ENCODE measurements around the gene CFAP20.

The CFAP20 gene

DNA sequence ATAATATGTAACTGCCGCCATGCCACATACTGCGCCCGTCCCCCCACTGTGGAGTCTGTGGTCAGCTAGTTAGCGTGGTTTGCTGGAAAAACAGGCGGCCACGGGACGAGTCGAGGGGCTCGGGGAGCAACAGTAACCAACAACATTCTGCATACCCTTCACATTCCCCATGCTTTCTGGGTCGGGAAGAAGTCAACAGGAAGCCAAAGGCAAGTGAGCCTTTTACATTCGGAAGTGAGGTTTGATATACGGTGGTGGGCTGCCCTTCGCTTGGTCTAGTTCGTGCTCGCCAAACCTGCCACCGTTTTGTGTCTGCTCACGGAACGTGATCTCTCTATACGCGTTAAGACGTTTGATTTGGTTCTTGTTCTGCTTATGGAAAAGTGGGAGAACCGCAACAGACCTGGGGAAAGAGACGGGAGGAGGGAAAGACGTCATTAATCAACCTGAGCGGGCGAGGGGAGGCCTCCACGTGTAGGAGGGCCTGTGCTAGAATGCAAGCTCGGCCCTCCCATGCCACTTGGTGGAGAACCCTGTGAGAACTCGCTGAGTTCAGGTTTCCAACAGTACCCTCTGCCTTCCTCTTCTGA is 28.9 kb upstream of the CFAP20 start:
- no peak overlapping the region for H3K27ac ChIP-seq
- DNase-seq (ENCODE audit: low spot score): no peak
- no peak overlapping the region for H3K4me3 ChIP-seq
- TF ChIP-seq, protein P1, sequence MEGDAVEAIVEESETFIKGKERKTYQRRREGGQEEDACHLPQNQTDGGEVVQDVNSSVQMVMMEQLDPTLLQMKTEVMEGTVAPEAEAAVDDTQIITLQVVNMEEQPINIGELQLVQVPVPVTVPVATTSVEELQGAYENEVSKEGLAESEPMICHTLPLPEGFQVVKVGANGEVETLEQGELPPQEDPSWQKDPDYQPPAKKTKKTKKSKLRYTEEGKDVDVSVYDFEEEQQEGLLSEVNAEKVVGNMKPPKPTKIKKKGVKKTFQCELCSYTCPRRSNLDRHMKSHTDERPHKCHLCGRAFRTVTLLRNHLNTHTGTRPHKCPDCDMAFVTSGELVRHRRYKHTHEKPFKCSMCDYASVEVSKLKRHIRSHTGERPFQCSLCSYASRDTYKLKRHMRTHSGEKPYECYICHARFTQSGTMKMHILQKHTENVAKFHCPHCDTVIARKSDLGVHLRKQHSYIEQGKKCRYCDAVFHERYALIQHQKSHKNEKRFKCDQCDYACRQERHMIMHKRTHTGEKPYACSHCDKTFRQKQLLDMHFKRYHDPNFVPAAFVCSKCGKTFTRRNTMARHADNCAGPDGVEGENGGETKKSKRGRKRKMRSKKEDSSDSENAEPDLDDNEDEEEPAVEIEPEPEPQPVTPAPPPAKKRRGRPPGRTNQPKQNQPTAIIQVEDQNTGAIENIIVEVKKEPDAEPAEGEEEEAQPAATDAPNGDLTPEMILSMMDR (IDR thresholded peaks at IDR 0.05): no peak

DNA sequence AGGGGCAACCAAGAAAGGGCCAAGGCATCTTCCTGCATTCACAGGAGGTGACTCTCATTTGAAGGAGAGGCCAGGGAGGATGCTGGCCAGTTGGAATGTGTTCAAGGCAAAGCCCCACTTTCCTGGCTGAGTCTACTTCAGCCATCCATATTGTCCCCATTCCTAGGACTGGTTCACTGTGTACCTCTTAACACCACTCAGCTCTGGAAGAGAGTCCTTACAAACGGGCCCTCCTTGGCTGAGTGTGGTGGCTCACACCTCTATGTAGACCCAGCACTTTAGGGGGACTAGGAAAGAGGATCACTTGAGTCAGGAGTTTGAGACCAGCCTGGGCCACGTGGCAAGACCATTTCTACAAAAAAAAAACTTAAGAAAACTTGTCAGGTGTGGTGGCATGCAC is 28.1 kb upstream of the CFAP20 start:
- TF ChIP-seq, protein P1 (IDR thresholded peaks at IDR 0.05): no peak
- no peak overlapping the region for H3K4me3 ChIP-seq
- no peak overlapping the region for H3K27ac ChIP-seq
- DNase-seq (ENCODE audit: low spot score): no peak

DNA sequence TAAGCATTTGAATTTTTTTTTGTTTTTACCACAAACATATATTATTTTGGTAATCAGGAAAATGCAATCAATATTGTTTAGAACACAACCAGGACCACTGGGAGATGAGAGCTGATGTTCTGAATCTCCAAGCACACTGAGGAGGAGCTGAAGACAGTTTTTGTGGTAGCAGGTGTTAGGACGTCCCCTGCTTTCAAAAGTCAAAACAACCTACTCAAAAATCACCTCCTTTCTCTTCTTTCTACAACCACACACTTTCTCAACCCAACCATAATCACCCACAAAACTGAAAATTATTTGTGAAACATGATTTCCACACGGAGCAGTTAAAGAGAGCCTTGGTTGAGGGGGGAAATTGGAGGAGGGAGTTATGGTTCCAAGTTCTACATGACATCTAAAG is 26.7 kb upstream of the CFAP20 start:
- no peak overlapping the region for H3K4me3 ChIP-seq
- H3K27ac ChIP-seq: no peak overlapping the region
- TF ChIP-seq, protein P1 (IDR thresholded peaks at IDR 0.05): no peak
- DNase-seq (ENCODE audit: low spot score): no peak

DNA sequence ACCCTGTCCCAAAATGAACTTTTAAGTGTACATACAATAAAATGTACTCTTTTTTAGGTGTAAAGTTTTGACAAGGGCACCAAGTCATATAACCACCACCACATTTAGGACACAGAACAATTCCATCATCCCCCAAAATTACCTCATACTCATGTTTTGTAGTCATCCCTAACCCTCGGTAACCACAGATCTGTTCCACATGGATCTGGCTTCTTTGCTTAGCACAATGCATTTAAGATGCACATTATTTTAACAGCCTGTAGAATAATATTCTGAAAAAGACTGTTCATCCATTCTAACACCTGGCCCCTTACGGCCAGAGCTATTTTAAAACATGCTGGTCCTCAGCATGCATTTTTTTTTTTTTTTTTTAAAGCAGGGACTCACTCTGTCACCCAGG is 25.2 kb upstream of the CFAP20 start:
- no peak for DNase-seq (ENCODE audit: low spot score)
- Histone ChIP-seq H3K4me3 (no peak overlapping the region), H3K27ac (no peak overlapping the region)
- TF ChIP-seq, protein P1 (IDR thresholded peaks at IDR 0.05): no peak

DNA sequence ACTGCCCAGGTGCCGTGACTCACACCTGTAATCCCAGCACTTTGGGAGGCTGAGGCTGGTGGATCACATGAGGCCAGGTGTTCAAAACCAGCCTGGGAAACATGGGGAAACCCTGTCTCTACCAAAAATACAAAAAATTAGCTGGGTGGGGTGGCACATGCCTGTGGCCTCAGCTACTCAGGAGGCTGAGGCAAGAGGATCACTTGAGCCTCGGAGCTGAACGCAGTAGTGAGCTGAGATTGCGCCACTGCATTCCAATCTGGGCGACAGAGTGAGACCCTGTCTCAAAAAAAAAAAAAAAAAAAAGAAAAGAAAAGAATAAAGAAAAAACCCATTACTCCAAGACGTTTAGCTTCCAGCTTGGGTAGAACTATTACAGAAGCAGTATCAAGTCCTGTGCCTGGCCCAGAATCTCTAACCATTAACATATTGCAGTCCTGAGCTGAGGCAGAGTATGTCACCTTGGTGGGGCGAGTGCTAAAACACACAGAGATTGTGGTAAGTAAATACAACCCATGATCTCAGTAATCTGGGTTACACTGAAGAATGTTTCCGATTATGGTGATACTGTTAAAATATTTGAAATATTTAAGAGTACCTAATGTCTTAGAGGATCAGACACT is 23.2 kb upstream of the CFAP20 start:
- H3K4me3 ChIP-seq: no peak overlapping the region
- H3K27ac ChIP-seq: no peak overlapping the region
- TF ChIP-seq, protein P1 (IDR thresholded peaks at IDR 0.05): no peak
- no peak for DNase-seq (ENCODE audit: low spot score)

DNA sequence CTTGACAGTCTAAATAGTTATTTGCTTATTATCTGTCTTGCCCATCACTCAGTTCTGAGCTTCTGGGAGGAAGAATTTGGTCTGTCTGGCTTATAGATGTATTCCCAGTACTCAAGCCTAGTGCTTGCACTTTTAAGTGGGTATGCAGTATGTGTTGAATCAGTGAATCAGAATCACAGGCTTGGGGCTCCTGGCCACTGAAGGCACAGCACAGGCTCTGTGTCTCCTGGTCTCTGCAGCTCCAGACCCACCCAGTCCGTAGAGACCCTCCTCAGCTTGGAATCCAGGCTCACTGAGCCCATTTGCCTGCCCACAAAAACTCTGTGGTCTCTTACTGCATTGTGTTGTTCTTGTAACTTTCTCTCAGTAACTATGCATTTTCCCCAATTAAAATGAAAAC is 19.3 kb upstream of the CFAP20 start:
- no peak overlapping the region for H3K27ac ChIP-seq
- no peak for DNase-seq (ENCODE audit: low spot score)
- TF ChIP-seq, protein P1 (IDR thresholded peaks at IDR 0.05): no peak
- no peak overlapping the region for H3K4me3 ChIP-seq

DNA sequence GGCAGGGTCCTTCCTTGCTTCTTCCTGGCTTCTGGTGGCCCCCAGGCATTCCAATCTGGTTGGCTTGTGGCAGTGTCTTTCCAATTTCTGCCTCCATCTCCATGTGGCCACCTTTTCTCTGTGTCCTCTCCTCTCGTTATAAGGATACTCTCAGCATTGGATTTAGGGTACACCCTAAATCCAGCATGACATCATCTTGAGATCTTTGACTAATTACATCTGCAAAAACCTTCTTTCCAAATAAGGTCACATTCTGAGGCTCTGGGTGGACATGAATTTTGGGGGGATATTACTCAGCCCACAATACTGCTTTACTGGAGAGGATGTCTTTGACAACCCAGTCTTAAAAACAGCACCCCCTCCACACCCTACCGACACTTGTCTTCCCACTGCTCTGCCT is 18.9 kb upstream of the CFAP20 start:
- no peak overlapping the region for H3K27ac ChIP-seq
- TF ChIP-seq, protein P1 (IDR thresholded peaks at IDR 0.05): no peak
- no peak for DNase-seq (ENCODE audit: low spot score)

More for the DNA sequence above, 18.9 kb upstream of the CFAP20 start:
- no peak overlapping the region for H3K4me3 ChIP-seq

All from coronary artery (tissue), 2 donors.